Activated CD4-positive, CD25-positive, alpha-beta regulatory T cell treated with anti-CD3 and anti-CD28 coated beads, Interleukin-2, amount 50 U/mL, for 24 hours (primary cell): Measurements from ENCODE around the gene NPS.

Experiments
- ATAC-seq, 2 donors: fragments of 150-1000 bp; cut with Tn5 transposase; one replicate each; pipeline ENCODE4 v1.10.0; 2021; ENCODE audit warnings: mild to moderate bottlenecking in 1 of 2, moderate library complexity in 1 of 2

The NPS gene

DNA sequence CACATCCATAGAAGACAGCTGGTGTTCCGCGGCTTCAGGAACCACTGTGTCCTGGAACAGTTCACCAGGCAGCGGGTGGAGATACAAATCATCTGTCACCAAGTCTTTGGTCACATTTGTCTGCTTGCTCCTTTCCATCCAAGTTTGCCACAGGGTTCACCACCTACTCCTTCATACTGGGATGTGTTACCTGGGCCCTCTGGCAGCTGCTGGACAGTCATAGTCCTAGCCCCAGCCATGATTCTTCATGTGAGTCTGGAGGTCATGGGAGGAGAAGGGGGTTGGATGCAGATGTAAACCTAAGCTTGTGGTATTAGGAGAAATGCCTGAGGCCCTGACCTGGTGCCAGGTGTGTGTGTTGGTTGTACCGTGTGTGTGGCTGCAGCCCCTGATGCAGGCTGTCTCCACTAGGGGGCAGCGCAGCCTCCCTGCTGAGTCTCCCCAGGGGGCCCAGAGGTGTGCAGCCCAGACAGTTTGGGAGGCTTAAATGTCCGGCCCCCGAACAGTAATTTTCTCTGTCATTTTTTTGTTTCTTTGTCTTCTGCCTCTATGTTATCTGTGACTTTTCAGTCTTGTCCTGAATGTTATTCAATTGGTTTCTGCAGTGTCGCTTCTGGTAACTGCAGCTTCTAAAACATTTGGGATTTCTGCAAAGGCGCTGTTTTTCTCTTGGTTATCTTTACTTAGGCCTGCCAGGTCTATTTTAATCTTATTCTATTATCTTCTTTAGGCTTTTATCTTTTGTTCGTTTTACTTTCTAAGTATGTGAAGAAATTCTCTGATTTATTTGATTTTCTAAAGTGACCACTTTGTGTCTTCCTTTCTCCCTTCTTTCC, 14.8 kb downstream of the NPS start:
- ATAC-seq = no peak

GRCh38 chr10:127564644-127565043, 15.5 kb downstream of the NPS start:
- ATAC-seq = no peak

- no peak for ATAC-seq
These were observed 16.5 kb downstream of the NPS start for GRCh38 chr10:127565583-127565982.

DNA sequence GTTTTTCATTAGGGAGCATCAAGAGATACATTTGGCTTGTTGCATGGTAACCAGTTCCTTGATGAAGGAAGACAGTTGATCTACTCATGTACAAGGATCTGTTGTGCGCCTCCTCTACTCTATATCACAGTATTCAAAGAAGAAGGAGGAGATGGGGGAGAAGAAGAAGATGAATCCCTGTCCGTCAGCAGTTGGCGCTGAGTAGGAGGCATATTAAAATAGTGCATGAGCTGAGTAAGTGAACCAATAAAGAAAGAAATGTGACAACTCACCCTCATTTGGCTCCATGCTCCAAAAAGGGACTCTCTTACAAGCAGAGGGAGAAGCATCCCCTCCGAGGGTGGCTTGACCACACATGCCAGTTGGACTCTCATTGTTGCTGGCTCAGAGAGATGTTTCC, 20.1 kb downstream of the NPS start:
- no peak for ATAC-seq

DNA sequence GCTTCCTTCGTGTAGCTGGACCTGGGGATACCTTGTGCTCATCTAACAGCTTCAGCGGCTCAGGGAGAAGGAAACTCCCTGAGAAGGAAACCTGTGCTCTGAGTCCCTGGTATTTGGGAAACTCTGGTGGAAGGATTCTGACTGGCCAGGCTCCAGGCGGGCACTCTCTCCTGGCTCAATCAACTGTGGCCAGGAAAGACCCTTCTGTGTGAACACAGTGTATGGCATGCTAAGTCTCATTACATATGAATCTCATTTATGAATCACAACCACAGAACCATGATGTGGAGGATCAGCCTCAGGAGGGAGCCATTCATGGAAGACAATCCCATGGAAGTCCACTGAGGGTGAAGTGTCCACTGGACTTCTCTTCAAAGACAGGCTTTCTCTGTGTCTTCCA, 20.9 kb downstream of the NPS start:
- ATAC-seq = no peak

GRCh38 chr10:127571386-127571785, 22.3 kb downstream of the NPS start:
- ATAC-seq = no peak

- no peak for ATAC-seq
These were observed 26.9 kb downstream of the NPS start for GRCh38 chr10:127576051-127576450.

DNA sequence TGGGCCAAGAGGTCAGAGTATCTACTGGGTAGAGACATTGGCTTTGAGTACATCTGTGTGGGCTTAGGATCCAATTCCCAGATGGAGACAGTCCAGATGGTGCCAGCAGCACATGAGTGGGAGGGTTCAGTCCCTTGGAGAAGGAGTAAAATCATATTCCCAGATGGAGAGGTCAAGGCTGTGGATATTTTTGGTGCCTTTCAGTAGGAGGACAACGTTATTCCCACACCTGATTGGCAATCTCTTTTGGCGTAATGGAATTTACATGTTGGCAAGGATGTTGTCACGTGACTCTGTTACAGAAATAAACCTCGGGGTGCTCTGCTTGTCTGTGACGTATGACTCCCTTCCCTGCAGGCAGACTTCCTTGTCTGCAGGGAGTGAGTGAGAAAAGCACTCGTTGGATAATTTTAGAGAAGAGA, 27.6 kb downstream of the NPS start:
- no peak for ATAC-seq

DNA sequence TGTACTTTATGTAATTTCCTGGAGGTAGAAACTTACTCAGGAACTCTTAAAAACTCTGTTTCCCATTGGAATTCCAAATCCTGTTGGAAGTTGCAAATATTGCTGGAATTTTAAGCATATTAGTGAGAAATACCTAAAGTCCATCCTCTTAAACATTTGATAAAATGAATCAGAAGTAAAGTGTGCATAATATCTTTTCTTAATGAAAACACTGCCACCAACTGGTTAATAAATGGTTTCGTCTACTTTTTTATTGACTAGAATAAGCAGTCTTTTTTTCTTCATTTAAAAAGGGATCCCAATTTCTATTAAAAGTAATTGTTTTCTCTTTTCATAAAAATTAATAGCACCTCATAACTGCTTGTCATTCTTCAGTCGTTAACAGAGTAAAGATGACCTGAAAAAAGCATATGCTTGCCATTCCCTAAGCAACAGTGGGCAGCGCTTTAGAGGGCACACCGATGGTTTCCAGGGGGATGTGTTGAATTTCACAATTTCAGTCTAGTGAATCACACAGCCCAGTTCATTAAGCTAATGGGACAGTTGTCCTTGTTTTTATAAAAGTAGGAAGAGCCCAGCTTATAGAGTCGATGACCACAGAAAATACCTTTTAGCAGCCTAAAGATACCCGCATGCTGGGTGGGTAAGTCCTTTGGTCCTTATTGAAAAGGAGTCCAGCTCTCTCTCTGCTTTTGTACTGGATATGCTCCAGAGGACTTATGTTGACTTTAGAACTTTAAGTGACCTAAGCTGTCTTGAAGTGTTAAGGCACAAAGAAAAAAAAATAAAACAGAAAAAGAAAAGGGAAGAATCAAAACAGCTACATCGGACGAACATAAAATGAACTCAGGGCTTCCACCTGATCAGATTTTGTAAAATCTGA, 28.5 kb downstream of the NPS start:
- ATAC-seq = no peak

DNA sequence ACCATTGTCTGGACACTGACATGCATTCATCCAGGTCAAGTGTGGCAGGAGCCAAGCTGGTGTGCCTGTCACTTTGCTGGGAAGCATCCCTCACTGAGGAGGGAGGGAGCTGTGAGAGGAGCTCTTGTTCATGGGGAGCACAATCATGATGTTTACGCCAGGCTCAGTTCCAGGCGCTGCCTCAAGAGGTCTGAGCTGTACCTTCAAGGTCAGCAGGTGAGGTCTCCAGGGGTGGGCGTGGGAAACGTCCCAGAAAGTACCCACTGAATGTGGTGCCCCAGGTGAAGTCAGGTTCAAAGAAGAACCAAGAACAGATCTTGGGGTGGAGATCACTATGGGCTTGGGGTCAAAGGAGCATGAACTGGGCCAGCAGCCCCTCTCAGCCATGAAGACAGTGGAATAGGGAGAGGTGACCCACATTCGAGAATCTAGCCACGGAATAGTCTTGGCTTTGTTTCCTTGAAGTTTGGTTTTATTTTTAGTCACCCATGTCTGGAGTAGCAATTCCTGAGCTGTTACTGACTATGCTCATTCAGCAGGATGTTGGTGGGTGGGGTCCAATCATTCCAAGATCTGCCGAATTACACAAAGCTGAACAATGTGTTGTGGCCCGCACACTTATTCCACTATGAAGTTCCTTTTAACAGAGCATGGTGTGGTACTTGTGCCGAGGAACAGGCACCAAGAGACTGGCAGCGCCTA, 29.3 kb downstream of the NPS start:
- ATAC-seq = no peak

- no peak for ATAC-seq
These were observed 29.8 kb downstream of the NPS start for GRCh38 chr10:127578961-127579305.

DNA sequence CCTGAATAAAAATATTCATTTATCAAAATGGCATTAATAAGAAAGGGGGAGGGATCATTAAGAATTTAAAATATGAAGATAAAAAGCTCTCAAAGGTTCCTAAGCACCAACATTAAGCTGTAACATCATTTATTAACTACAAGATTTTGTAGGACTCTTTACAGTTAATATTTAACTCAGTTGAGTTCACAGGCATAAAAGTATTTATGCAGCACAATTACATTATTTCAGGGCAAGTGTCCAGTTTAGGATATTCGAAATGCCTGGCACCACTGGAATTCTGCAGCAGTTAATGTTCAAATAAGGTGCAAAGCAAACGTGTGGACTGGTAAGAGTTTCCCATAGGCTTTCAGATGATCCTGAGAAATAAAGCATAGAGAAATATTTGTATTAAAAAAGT, 30.5 kb downstream of the NPS start:
- ATAC-seq = no peak

- ATAC-seq = no peak
These were observed 31.7 kb downstream of the NPS start for GRCh38 chr10:127580822-127581221.

GRCh38 chr10:127585519-127586023, 36.5 kb downstream of the NPS start:
- ATAC-seq = no peak

DNA sequence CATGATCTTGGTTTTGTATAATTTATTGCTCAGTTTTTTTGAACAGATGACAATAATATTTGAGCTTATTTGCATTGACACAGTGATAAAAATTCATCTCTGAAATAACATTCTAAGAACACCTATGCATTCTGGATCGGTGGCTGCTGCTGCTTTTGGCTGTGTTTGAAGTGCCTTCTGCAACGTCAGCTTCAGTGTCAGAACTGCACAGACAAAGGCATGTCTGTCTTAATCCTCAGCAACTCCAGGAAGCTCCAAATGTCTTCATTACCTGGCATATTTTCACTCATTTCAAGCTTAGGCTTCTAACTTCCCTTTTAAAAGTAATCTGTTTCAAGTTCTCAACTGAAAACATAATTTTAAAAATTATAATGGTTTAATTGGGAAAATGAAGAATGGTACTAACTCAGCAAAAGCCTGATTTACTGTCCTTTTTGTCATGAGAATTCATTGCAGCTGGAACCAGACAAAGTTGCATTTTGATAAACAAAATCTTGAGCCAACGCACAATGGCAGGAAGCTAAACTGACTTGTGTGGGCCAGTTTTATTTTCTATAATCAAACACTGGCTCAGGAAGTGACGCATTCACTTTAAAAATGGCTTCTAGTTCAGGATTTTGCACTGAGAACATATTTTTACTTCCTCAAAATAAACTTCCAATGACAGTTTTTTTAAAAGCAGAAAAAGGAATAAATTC, 38.7 kb downstream of the NPS start:
- ATAC-seq = no peak

- ATAC-seq = no peak
These were observed 43.5 kb downstream of the NPS start for GRCh38 chr10:127592586-127592985.

DNA sequence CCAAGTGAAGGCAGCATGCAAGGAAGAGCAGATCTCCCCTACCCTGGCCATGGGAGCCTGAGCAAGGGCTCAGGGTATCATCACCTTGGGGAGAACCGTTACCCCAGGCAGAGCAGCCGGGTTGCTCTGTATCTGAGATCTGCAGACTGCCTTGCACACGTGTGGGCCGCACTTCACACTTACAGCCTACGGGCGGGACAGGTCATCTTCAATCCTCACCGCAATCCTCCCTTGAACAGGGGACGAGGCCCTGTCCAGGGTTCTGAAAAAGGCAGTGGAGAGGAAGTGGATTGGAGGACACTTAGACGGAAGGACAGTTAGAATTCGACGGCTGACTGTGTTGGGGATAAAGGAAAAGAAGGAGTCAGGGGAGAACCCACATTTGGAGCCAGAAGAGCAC, 51.4 kb downstream of the NPS start:
- ATAC-seq = no peak
